HG03442 (cell line): ENCODE measurements around the gene KLHL29.
A peak's percentile ranks its signal among the peaks of the same experiment; 100 is the strongest.

ENCODE experiments used
- ATAC-seq: cut with Tn5 transposase; IDR thresholded peaks from one replicate; pipeline ENCODE4 v1.9.1; 2021; ENCODE audit warnings: mild to moderate bottlenecking, moderate library complexity; ENCODE audit not compliant: unreplicated experiment

KLHL29 gene

DNA sequence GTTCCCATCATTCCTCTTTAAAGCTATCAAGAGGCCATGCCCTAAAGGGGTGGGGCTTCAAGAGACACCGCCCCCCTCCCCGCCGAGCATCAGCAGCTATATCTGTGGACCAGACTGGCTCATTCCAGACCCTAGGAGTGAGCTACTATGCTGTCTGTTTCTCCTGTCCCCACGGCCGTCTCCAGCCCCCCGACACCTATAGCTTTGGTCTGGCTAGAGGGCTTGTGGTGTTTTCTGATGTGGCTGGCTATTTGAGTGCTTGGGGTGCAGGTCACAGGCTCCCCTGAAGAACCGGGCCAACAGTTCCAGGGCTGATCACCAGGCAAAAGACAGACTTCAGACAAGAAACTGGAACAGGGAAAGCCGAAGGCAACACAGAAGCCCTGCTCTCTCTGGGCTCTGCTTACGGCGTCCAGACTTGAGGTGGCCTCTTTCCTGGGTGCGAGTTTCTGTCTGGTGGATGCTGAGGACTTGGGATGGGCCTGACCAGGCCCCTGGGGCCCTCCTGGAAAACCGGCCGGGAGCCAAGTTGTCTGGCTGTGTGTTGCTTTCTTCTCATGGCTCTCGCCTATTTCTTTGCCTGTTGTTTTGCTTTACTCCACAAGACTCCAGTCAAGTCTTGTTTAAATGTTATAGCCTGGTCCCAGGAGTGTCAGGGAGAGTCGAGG lies 83.6 kb downstream of the KLHL29 start:
- no peak for ATAC-seq

- no peak for ATAC-seq
Measured at GRCh38 chr2:23469142-23469540, 84.2 kb downstream of the KLHL29 start.

DNA sequence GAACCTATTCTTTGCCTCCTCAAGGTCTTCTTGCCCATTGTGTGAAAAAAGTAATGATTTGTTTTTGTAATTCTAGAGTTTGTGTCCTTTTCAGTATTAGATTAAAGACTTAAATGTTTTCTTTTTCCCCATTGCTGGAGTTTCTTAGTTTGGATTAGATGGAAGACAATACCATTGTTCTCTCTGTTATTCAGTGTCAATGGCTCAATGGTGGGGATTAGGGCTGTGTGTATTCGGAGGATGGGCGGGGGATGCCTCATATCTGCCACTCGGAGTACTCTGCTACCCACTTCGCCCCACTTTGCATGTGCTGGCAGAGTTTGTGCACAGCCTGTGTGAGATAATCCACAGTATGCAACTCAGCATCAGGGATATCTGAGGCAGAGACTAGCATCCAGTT lies 90.1 kb downstream of the KLHL29 start:
- no peak for ATAC-seq

DNA sequence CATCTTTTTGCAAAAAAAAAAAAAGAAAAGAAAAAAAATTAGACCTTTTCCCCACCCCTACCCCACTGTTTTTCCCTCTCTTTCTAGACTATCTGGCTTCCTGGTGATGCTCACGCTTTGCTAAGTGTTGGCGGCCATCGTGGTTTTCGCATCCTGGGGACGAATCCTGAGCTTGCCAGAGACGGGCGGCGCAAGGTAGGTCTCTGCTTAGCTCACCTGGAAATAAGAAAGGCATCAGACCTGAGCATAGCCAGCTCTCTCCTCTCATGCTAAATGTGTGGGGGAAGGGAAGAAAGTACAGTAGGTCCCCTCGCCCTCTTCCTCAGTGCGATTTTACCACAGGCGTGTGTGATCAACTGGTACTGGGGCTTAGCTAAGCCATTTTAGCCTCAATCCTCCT lies 90.5 kb downstream of the KLHL29 start:
- ATAC-seq: no peak

DNA sequence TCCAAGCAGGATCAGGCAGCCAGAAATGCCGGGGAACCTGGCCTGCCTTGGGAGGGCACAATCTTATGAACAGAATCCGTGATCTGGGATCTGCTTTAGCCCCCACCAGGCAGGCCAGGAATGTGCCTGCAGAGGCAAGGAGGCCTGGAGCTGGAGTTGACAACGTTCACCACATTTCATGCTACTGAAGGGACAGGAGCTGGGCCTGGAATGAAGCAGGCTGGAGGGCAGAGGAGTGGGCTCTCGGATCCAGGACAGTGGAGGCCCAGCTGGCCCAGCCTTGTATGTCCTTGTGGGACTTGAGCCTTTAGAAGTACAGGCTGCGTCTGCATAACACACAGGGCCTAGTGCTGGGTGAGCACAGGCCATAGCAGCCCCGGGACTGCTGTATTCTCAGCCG lies 91.8 kb downstream of the KLHL29 start:
- no peak for ATAC-seq

GRCh38 chr2:23477392-23477791 lies 92.4 kb downstream of the KLHL29 start:
- no peak for ATAC-seq

GRCh38 chr2:23478087-23478932 lies 93.3 kb downstream of the KLHL29 start:
- ATAC-seq: no peak

GRCh38 chr2:23478933-23479683 lies 94.1 kb downstream of the KLHL29 start:
- no peak for ATAC-seq

DNA sequence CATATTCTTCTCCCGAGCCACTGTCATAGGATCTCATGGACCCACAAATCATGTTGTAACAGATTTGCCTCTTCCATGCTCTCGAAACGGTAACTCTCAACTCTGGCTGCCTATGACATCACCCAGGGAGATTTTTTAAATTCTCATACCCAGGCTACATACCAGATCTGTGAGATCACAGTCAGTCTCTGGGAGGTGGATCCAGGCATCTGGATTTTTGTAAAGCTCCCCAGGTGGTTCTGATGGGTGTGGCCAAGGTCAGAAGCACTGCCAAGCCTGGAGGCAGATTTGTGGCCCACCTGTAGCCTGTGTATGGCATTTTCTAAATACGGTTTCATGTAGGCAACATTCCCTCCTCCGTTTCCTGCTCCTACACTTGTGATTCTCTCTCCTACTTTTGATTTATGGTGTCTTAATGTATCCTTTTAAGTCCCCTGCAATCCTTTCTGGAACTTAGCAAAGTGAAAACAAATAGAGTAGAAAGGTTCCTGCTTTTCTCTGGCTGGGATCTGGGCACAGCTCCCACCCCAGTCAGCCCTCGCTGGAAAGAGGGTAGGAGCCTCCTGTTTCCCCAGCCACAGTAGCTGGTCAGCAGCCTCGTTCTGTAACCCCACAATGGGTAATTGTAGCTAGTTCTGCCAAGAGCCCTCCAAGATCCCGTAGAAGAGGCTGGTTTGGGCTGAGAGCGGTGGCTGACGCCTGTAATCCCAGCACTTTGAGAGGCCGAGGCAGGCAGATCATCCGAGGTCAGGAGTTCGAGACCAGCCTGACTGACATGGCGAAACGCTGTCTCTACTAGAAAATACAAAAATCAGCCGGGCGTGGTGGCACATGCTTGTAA lies 96.2 kb downstream of the KLHL29 start:
- no peak for ATAC-seq

GRCh38 chr2:23482188-23482587 lies 97.2 kb downstream of the KLHL29 start:
- ATAC-seq: no peak

GRCh38 chr2:23482607-23483006 lies 97.6 kb downstream of the KLHL29 start:
- ATAC-seq: no peak

- no peak for ATAC-seq
Measured at GRCh38 chr2:23483791-23484190, 98.8 kb downstream of the KLHL29 start.

DNA sequence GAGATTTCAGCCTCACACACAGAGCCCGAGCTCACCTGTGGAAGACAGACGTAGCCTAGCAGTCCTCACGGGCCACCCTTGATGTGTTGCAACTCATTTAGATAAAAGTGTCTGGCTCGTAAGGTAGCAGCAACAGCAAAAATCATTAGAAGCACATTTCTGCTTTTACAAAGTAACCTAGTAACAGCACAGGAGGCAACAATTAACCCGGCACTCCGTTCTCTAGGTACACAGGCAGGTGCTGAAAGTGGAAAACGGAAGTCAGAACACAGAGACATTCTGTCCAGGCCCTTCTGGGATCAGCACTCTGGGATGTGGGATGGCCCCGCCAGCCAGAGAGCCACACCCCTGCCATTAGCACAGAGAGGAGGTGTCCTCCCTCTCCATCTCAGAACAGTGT lies 99.3 kb downstream of the KLHL29 start:
- no peak for ATAC-seq

DNA sequence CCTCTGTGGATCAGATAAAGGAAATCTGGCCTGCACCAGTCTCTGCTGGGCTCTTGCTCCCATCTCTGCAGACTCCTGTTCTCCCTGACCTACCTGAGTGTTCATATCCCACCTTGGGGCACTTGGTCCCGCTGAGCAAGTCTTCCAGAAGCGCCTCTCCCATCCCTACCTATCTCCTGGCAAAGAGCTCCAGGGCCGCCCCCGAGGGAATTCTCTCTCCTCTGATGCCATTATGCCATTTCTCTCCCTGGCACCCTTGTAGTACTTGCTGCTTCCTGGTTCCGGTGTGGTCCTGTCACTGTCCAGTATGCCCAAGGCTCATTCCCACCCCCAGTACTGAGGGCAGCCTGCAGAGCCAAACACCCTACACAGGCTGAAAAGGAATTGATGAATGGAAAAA lies 99.8 kb downstream of the KLHL29 start:
- no peak for ATAC-seq

DNA sequence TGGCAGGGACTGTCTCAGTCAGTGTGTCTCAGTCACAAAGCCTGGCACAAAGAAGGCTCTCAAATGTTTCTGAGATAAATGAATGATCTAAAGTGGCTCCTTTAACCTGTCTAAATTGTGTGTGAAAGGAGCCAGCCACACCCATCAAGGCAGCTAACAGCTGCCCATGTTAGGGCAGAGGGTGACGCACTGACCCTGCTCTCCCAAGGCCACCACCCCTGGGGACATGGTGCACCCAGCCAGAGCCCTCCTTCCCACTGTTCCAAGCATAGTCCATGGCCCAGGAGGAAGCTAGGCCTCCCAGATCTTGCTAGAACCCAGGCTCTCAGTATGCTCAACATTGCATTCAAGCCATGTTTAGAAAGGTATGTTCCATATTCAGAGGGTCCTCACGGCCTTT lies 100.3 kb downstream of the KLHL29 start:
- ATAC-seq: no peak

GRCh38 chr2:23485841-23486683 lies 101.1 kb downstream of the KLHL29 start:
- no peak for ATAC-seq

GRCh38 chr2:23486684-23487075 lies 101.7 kb downstream of the KLHL29 start:
- ATAC-seq: no peak

GRCh38 chr2:23487735-23488492 lies 102.9 kb downstream of the KLHL29 start:
- ATAC-seq: peak; percentile 62

GRCh38 chr2:23488584-23488983 lies 103.6 kb downstream of the KLHL29 start:
- ATAC-seq: no peak
